ENCODE data around the gene TRPV6. TPM values are rescaled to one million over a fixed set of nuclear protein-coding genes. Genes with fewer than 3 reads are reported as not detected.

The TRPV6 gene
- total and polyA plus RNA-seq, 2 experiments from 2014 or later = 0.08 to 0.80 TPM

- H3K27ac Mint-ChIP-seq = no peak overlapping the region
- peaks cover 20% of the 10 kb centered on the region for H3K9me3 Mint-ChIP-seq
- H3K4me3 Mint-ChIP-seq = no peak overlapping the region
- DNase-seq (ENCODE audit: low spot score) (no peak), ATAC-seq (no peak)
- Histone ChIP-seq H3K4me3 (no peak overlapping the region), H3K27ac (ENCODE audit: low read depth) (no peak overlapping the region), H3K4me2 (no peak overlapping the region), H4K20me1 (replicated peaks; ENCODE audit: insufficient read depth) (no peaks in the 10 kb centered on the region), H3F3A (replicated peaks; ENCODE audit: low read depth) (no peaks in the 10 kb centered on the region), H3K9me2 (ENCODE audit: insufficient read depth) (no peaks in the 10 kb centered on the region), H3K4me1 (ENCODE audit: insufficient read depth) (no peaks in the 10 kb centered on the region), H2AFZ (no peak overlapping the region), H3K27me3 (ENCODE audit: insufficient read depth) (no peaks in the 10 kb centered on the region), H3K36me3 (ENCODE audit: insufficient read depth) (no peaks in the 10 kb centered on the region), H3K79me2 (replicated peaks; ENCODE audit: insufficient read depth) (no peaks in the 10 kb centered on the region)
- peaks cover 4% of the 10 kb centered on the region for H3K27me3 Mint-ChIP-seq (ENCODE audit: insufficient read depth, low read depth, poor library complexity)
- peaks cover 9% of the 10 kb centered on the region for H3K36me3 Mint-ChIP-seq (ENCODE audit: low read depth)
- no peak for TF ChIP-seq CTCF (conservative IDR thresholded peaks at IDR 0.05; ENCODE audit: low read depth in 2 of 2)
- TF ChIP-seq NANOG (IDR thresholded peaks at IDR 0.05; ENCODE audit: borderline replicate concordance) = no peak
- no peak for TF ChIP-seq EZH2 (IDR thresholded peaks at IDR 0.05; ENCODE audit: low read depth, unreplicated experiment)
- TF ChIP-seq POLR2AphosphoS5 (IDR thresholded peaks at IDR 0.05; ENCODE audit: low read depth) = no peak
- no peak for TF ChIP-seq ZNF331 (CRISPR knock-in tag; IDR thresholded peaks at IDR 0.05; ENCODE audit: low read depth)
- TF ChIP-seq JUNB (IDR thresholded peaks at IDR 0.05; ENCODE audit: unreplicated experiment) = no peak
- no peak for TF ChIP-seq ZNF462 (CRISPR knock-in tag; IDR thresholded peaks at IDR 0.05)
- TF ChIP-seq CREB1 (CRISPR knock-in tag; IDR thresholded peaks at IDR 0.05; ENCODE audit: low read depth) = no peak
- TF ChIP-seq ZNF114 (CRISPR knock-in tag; IDR thresholded peaks at IDR 0.05) = no peak
- no peak for TF ChIP-seq STAT1 (IDR thresholded peaks at IDR 0.05; ENCODE audit: unreplicated experiment)
- TF ChIP-seq ETS1 (IDR thresholded peaks at IDR 0.05) = no peak
- no peak for TF ChIP-seq REST (IDR thresholded peaks at IDR 0.05; ENCODE audit: unreplicated experiment)
- no peak for TF ChIP-seq EZH2phosphoT487 (IDR thresholded peaks at IDR 0.05; ENCODE audit: unreplicated experiment)
- H3K4me1 Mint-ChIP-seq = 0 out of 3 replicates have a peak, but pooled peaks cover 6% of the 10 kb centered on the region
These were observed 62.8 kb downstream of the TRPV6 start for GRCh38 chr7:142822714-142823113.

Data from GM23338 (cell line).